Smooth muscle cell (in vitro differentiated cells): ENCODE results near the gene DPP7. TPM values are rescaled to one million over a fixed set of nuclear protein-coding genes. Genes with fewer than 3 reads are reported as not detected.

Source experiments
- DNase-seq: peaks from one replicate; lab custom pipeline; 2025; ENCODE audit not compliant: unreplicated experiment; lab: John Stamatoyannopoulos, UW
- H2AFZ ChIP-seq: fragments of 200-600 bp; sonication (generic); 2 replicates; pipeline ENCODE4 v1.6.0; 2016; ENCODE audit warnings: antibody characterized with exemption, low read depth, mild to moderate bottlenecking
- H3F3A ChIP-seq: fragments of 200-600 bp; sonication (generic); 2 replicates; pipeline ENCODE4 v1.6.0; 2017; ENCODE audit warnings: antibody characterized with exemption, low read depth
- H3K27ac ChIP-seq: fragments of 200-600 bp; sonication (generic); 2 replicates; pipeline ENCODE4 v1.5.1; 2016; ENCODE audit warnings: low read depth, mild to moderate bottlenecking
- H3K27me3 ChIP-seq: fragments of 200-600 bp; sonication (generic); 2 replicates; pipeline ENCODE4 v1.6.1; 2016; ENCODE audit warnings: low read depth, mild to moderate bottlenecking
- H3K36me3 ChIP-seq: fragments of 200-600 bp; sonication (generic); 2 replicates; pipeline ENCODE4 v1.5.1; 2016; ENCODE audit warnings: low read depth
- H3K4me1 ChIP-seq: fragments of 200-600 bp; sonication (generic); 2 replicates; pipeline ENCODE4 v1.5.1; 2016; ENCODE audit warnings: low read depth
- H3K4me2 ChIP-seq: fragments of 200-600 bp; sonication (generic); 2 replicates; pipeline ENCODE4 v1.6.0; 2016; ENCODE audit warnings: mild to moderate bottlenecking
- H3K4me3 ChIP-seq: fragments of 200-600 bp; sonication (generic); 2 replicates; pipeline ENCODE4 v1.5.1; 2016; ENCODE audit warnings: mild to moderate bottlenecking
- H3K79me2 ChIP-seq: fragments of 200-600 bp; sonication (generic); 2 replicates; pipeline ENCODE4 v1.6.0; 2016; ENCODE audit warnings: low read depth, mild to moderate bottlenecking
- H3K9ac ChIP-seq: fragments of 200-600 bp; sonication (generic); 2 replicates; pipeline ENCODE4 v1.6.0; 2016; ENCODE audit warnings: low read depth
- H3K9me3 ChIP-seq: fragments of 200-600 bp; sonication (generic); replicated peaks from 2 replicates; pipeline ENCODE4 v1.5.1; 2016; ENCODE audit warnings: low read depth
- H4K20me1 ChIP-seq: fragments of 200-600 bp; sonication (generic); 2 replicates; pipeline ENCODE4 v1.6.0; 2016; ENCODE audit warnings: low read depth
- CTCF ChIP-seq: fragments of 200-600 bp; sonication (generic); IDR thresholded peaks from 2 replicates; pipeline ENCODE4 v1.5.1; 2017; ENCODE audit warnings: borderline replicate concordance, mild to moderate bottlenecking, antibody characterized with exemption; ENCODE audit not compliant: insufficient read depth, poor library complexity, severe bottlenecking
- WGBS: methylation state at CpG from one replicate; pipeline ENCODE4 v1.1.7; 2016; ENCODE audit warnings: low lambda C conversion rate; 5-methylcytosine and 5-hydroxymethylcytosine counted together
- polyA plus RNA-seq: library from polyadenylated mRNA; unstranded; fragments of >200 nt; fragmentation: Nextera tagmentation; extraction: Ambion mirVana; gene quantifications from 2 replicates; pipeline ENCODE4 v1.2.1, GENCODE V29; 2016
- total RNA-seq: library from RNA; depleted of rRNA; stranded (reverse); fragments of >200 nt; gene quantifications from 2 replicates; pipeline ENCODE4 v1.2.3, GENCODE V29; 2014

DPP7 gene
- total and polyA plus RNA-seq, 2 experiments from 2014 or later: 51.4 to 170 TPM

GRCh38 chr9:137145731-137146526 is 31.4 kb upstream of the DPP7 start:
- no peak overlapping the region for H3K9ac ChIP-seq
- WGBS: 71% methylated on average over 33 of the region's 49 CpGs
- no peaks in the 10 kb centered on the region for H3K4me1 ChIP-seq
- no peaks in the 10 kb centered on the region for H3K79me2 ChIP-seq
- H3K36me3 ChIP-seq: no peaks in the 10 kb centered on the region
- no peak for DNase-seq
- no peaks in the 10 kb centered on the region for H3F3A ChIP-seq
- no peak overlapping the region for H3K4me3 ChIP-seq
- H4K20me1 ChIP-seq: no peaks in the 10 kb centered on the region
- no peaks in the 10 kb centered on the region for H3K9me3 ChIP-seq
- TF ChIP-seq CTCF: no peak
- H3K4me2 ChIP-seq: no peak overlapping the region
- H3K27me3 ChIP-seq: peaks cover 30% of the 10 kb centered on the region
- no peak overlapping the region for H3K27ac ChIP-seq
- no peak overlapping the region for H2AFZ ChIP-seq

- Histone ChIP-seq H3K9me3 (no peaks in the 10 kb centered on the region), H3K79me2 (no peaks in the 10 kb centered on the region), H3K4me1 (no peaks in the 10 kb centered on the region), H3K27ac (no peak overlapping the region), H3K4me3 (no peak overlapping the region), H3K4me2 (no peak overlapping the region), H3K9ac (no peak overlapping the region), H2AFZ (no peak overlapping the region), H4K20me1 (no peaks in the 10 kb centered on the region), H3K36me3 (no peaks in the 10 kb centered on the region), H3F3A (no peaks in the 10 kb centered on the region), H3K27me3 (peaks cover 51% of the 10 kb centered on the region)
- no peak for TF ChIP-seq CTCF
- WGBS: 85% methylated on average over 4 of the region's 4 CpGs
- no peak for DNase-seq
These were observed 28.9 kb upstream of the DPP7 start for GRCh38 chr9:137143459-137143858.

- no peak for TF ChIP-seq CTCF
- DNase-seq: no peak
- H3K9me3 ChIP-seq: no peaks in the 10 kb centered on the region
- no peak overlapping the region for H3K9ac ChIP-seq
- peaks cover 62% of the 10 kb centered on the region for H3K27me3 ChIP-seq
- H3K36me3 ChIP-seq: no peaks in the 10 kb centered on the region
- H3K79me2 ChIP-seq: no peaks in the 10 kb centered on the region
- H3K4me3 ChIP-seq: no peak overlapping the region
- H3K4me2 ChIP-seq: no peak overlapping the region
- no peaks in the 10 kb centered on the region for H3F3A ChIP-seq
- H2AFZ ChIP-seq: no peak overlapping the region
- H3K4me1 ChIP-seq: no peaks in the 10 kb centered on the region
- whole genome bisulfite sequencing: 79% methylated on average over 24 of the region's 24 CpGs
- H4K20me1 ChIP-seq: no peaks in the 10 kb centered on the region
- H3K27ac ChIP-seq: no peak overlapping the region
These were observed 27.7 kb upstream of the DPP7 start for GRCh38 chr9:137141976-137142936.
